H54 (cell line): Measurements from ENCODE around the gene EDIL3.

Source experiments
- DNase-seq: peaks from one replicate; pipeline ENCODE4 v3.0.0; 2011; ENCODE audit warnings: low spot score, mixed read lengths; ENCODE audit not compliant: insufficient read length
- FAIRE-seq: peaks from 3 replicates; lab custom pipeline; 2011; peaks lifted over from hg19 to GRCh38; lab: Jason Lieb, UNC
- POLR2A ChIP-seq: IDR thresholded peaks from 2 replicates; pipeline ENCODE4 v1.6.1; 2011; ENCODE audit warnings: low read depth, mild to moderate bottlenecking, low read length

EDIL3 gene

GRCh38 chr5:84383816-84384603, 670 bp downstream of the EDIL3 start:
- peak; percentile 13 for DNase-seq
- FAIRE-seq: no peak
- peak; percentile 17; the same call in 1 of the 2 replicates for TF ChIP-seq POLR2A

- TF ChIP-seq POLR2A: no peak
- FAIRE-seq: no peak
- no peak for DNase-seq
Measured at GRCh38 chr5:84383296-84383815, 1.3 kb downstream of the EDIL3 start.

- DNase-seq: peak; percentile 20
- TF ChIP-seq POLR2A: 0 out of 2 replicates have a peak, but pooled peaks have one; percentile 11
- peak; percentile 78 for FAIRE-seq
Measured at GRCh38 chr5:84382363-84383295, 2.1 kb downstream of the EDIL3 start.

- no peak for TF ChIP-seq POLR2A
- DNase-seq (no peak), FAIRE-seq (no peak)
Measured at GRCh38 chr5:84381502-84382362, 2.9 kb downstream of the EDIL3 start.

GRCh38 chr5:84379749-84380148, 4.9 kb downstream of the EDIL3 start:
- DNase-seq (no peak), FAIRE-seq (no peak)

GRCh38 chr5:84378961-84379360, 5.7 kb downstream of the EDIL3 start:
- TF ChIP-seq POLR2A: no peak
- peak; percentile 81 for FAIRE-seq
- DNase-seq: no peak

More at GRCh38 chr5:84379749-84380148, 4.9 kb downstream of the EDIL3 start:
- no peak for TF ChIP-seq POLR2A

- TF ChIP-seq POLR2A: no peak
- no peak for DNase-seq
- no peak for FAIRE-seq
Measured at GRCh38 chr5:84378420-84378819, 6.3 kb downstream of the EDIL3 start.

GRCh38 chr5:84376346-84376745, 8.3 kb downstream of the EDIL3 start:
- no peak for FAIRE-seq
- no peak for TF ChIP-seq POLR2A
- no peak for DNase-seq

GRCh38 chr5:84374568-84374967, 10.1 kb downstream of the EDIL3 start:
- TF ChIP-seq POLR2A: no peak
- peak; percentile 68 for FAIRE-seq
- no peak for DNase-seq

GRCh38 chr5:84373506-84373905, 11.2 kb downstream of the EDIL3 start:
- FAIRE-seq: no peak

GRCh38 chr5:84372066-84372695, 12.5 kb downstream of the EDIL3 start:
- TF ChIP-seq POLR2A: no peak
- FAIRE-seq: peak; percentile 82
- no peak for DNase-seq

More at GRCh38 chr5:84373506-84373905, 11.2 kb downstream of the EDIL3 start:
- no peak for DNase-seq
- no peak for TF ChIP-seq POLR2A

GRCh38 chr5:84370176-84370575, 14.5 kb downstream of the EDIL3 start:
- no peak for FAIRE-seq
- no peak for TF ChIP-seq POLR2A

More at GRCh38 chr5:84370176-84370575, 14.5 kb downstream of the EDIL3 start:
- DNase-seq: no peak
